GM12875 (cell line): ENCODE measurements around the gene OSBP.

Source experiments
- H3K4me3 ChIP-seq: one replicate; pipeline ENCODE4 v1.5.1; 2011; ENCODE audit warnings: low read depth, low read length, control low read depth
- CTCF ChIP-seq: IDR thresholded peaks from 2 replicates; pipeline ENCODE4 v1.5.1; 2011; ENCODE audit warnings: low read depth, mild to moderate bottlenecking, control low read depth, inconsistent platforms, low read length, moderate library complexity, borderline replicate concordance; ENCODE audit not compliant: insufficient read depth

Gene OSBP

GRCh38 chr11:59617876-59618275 lies 2.3 kb upstream of the OSBP start:
- H3K4me3 ChIP-seq, result no peak overlapping the region
- TF ChIP-seq CTCF, result no peak

GRCh38 chr11:59616396-59616982 lies 915 bp upstream of the OSBP start:
- H3K4me3 ChIP-seq, result peak overlapping the region; percentile 37
- no peak for TF ChIP-seq CTCF

- peak overlapping the region; percentile 63 for H3K4me3 ChIP-seq
- 0 out of 2 replicates have a peak, but pooled peaks have one; percentile 10 for TF ChIP-seq CTCF
Observed at GRCh38 chr11:59615120-59615636, 396 bp downstream of the OSBP start.

GRCh38 chr11:59614277-59615119 lies 1.1 kb downstream of the OSBP start:
- H3K4me3 ChIP-seq, result peak overlapping the region; percentile 63
- no peak for TF ChIP-seq CTCF

- no peak for TF ChIP-seq CTCF
- H3K4me3 ChIP-seq, result no peak overlapping the region
Observed at GRCh38 chr11:59611570-59612565, 3.7 kb downstream of the OSBP start.

- no peak overlapping the region for H3K4me3 ChIP-seq
- TF ChIP-seq CTCF, result no peak
Observed at GRCh38 chr11:59610289-59610688, 5.3 kb downstream of the OSBP start.
